Adrenal gland (tissue), 12 donors: ENCODE data around the gene GPSM1. TPM values are rescaled to one million over a fixed set of nuclear protein-coding genes. Genes with fewer than 3 reads are reported as not detected.

ENCODE experiments used
- DNase-seq, 7 donors: peaks; one replicate each; pipeline ENCODE4 v3.0.0-alpha.2; 2019 to 2020
- H3K27ac ChIP-seq, 5 donors: fragments of 200-600 bp; sonication (generic) in 4 of 5; 1 replicate in 3 of 5; 2 replicates in 2 of 5; pipeline versions ENCODE4 v1.5.1 to v1.8.0; 2016 to 2020; ENCODE audit warnings: mild to moderate bottlenecking in 1 of 5
- H3K27me3 ChIP-seq: fragments of 200-600 bp; 2 replicates; pipeline ENCODE4 v1.8.0; 2021
- H3K36me3 ChIP-seq, 2 donors: fragments of 200-600 bp; replicated peaks in 1 of 2; 1 replicate in 1 of 2; 2 replicates in 1 of 2; pipeline versions ENCODE4 v1.5.1 to v1.8.0; 2018 to 2022
- H3K4me1 ChIP-seq, 2 donors: fragments of 200-600 bp; replicated peaks in 1 of 2; 1 replicate in 1 of 2; 2 replicates in 1 of 2; pipeline versions ENCODE4 v1.5.1 to v1.8.0; 2018 to 2021
- H3K4me3 ChIP-seq, 4 donors: fragments of 200-600 bp; sonication (generic) in 3 of 4; one replicate each; pipeline ENCODE4 v1.5.1; 2016 to 2018
- H3K9me3 ChIP-seq, 3 donors: fragments of 200-600 bp; sonication (generic) in 1 of 3; replicated peaks in 1 of 3; 1 replicate in 2 of 3; 2 replicates in 1 of 3; pipeline versions ENCODE4 v1.5.1 to v1.8.0; 2016 to 2021
- CTCF ChIP-seq, 6 experiments: fragments of 450-650 bp in 4 of 6; fragments of 200-600 bp in 2 of 6; sonication (generic) in 1 of 6; IDR thresholded peaks; 1 replicate in 5 of 6; 2 replicates in 1 of 6; pipeline versions ENCODE4 v1.5.1 to v1.8.0; 2016 to 2021; ENCODE audit warnings: antibody characterized with exemption in 6 of 6, mild to moderate bottlenecking in 2 of 6, moderate library complexity in 1 of 6
- POLR2A ChIP-seq, 2 donors: fragments of 450-650 bp; IDR thresholded peaks; one replicate each; pipeline ENCODE4 v1.6.1; 2017; ENCODE audit warnings: antibody characterized with exemption in 2 of 2, mild to moderate bottlenecking in 2 of 2, moderate library complexity in 1 of 2
- WGBS, 4 donors: extraction: QIAGEN DNeasy Blood & Tissue Kit in 2 of 4; methylation state at CpG; one replicate each; pipeline versions ENCODE4 v1.1.5 to v1.1.7; 2013 to 2017; 5-methylcytosine and 5-hydroxymethylcytosine counted together
- intact Hi-C, 2 donors: fragments of 100-400 bp; cut with DNase I; formaldehyde crosslinking; loops; one replicate each; pipeline versions ENCODE4 v1.14.1 to v1.15.0; 2022 to 2023
- polyA plus RNA-seq, 3 donors: library from polyadenylated mRNA; stranded (reverse); fragments of 200-250 nt in 2 of 3; fragments of 350-450 nt in 1 of 3; fragmentation: Illumina TruSeq in 1 of 3; extraction: RNeasy Lipid Tissue Mini Kit (QIAGEN cat#74804) in 1 of 3; gene quantifications; one replicate each; pipeline ENCODE4 v1.2.3, GENCODE V29; 2013 to 2014
- total RNA-seq, 9 donors: library from RNA; depleted of rRNA in 4 of 9; stranded (reverse); fragments of >200 nt in 4 of 9; fragments of 120-200 nt in 1 of 9; fragmentation: NEBNext Ultra II Directional in 1 of 9; extraction: Animal tissue kit (Norgen Biotek cat#: 25700) in 1 of 9; gene quantifications; one replicate each; pipeline versions ENCODE4 v1.1.0 to v1.2.4, GENCODE V29; 2013 to 2023
- donor health status: healthy with polysubstance abuse.
- donor health status: Bipolar disorder and iron deficiency.
- donor health status: DM: yes; HTN: yes; CAD: no.
- donor health status: DM: no; HTN: no; CAD: no.
- donor health status: DM: no; HTN: no; CAD: no.
- donor health status: DM: yes; HTN: yes; CAD: no.

GPSM1 gene
- total and polyA plus RNA-seq, 12 donors, result 2.9 to 50.4 (median 17.2) TPM

GRCh38 chr9:136289651-136290507 lies 37.5 kb upstream of the GPSM1 start:
- peaks cover 12% of the 10 kb centered on the region for H3K27me3 ChIP-seq
- WGBS, 4 donors, result 85 to 93% (median 87%) methylated on average over 13 to 30 of the region's 30 CpGs

GRCh38 chr9:136290508-136291000 lies 36.8 kb upstream of the GPSM1 start:
- no peaks in the 10 kb centered on the region for H3K36me3 ChIP-seq
- no peak overlapping the region for H3K27ac ChIP-seq
- no peaks in the 10 kb centered on the region for H3K9me3 ChIP-seq
- H3K27me3 ChIP-seq, result peaks cover 9% of the 10 kb centered on the region
- no peaks in the 10 kb centered on the region for H3K4me1 ChIP-seq
- no peak for DNase-seq
- intact Hi-C loops, result no loop called here
- no peak overlapping the region for H3K4me3 ChIP-seq
- TF ChIP-seq POLR2A (IDR thresholded peaks at IDR 0.05), result no peak
- 86 to 97% (median 86%) methylated on average over 6 to 31 of the region's 31 CpGs; no CpG with 5 or more reads in 1 of the 4 donors for WGBS, 4 donors

More at GRCh38 chr9:136289651-136290507, 37.5 kb upstream of the GPSM1 start:
- no peaks in the 10 kb centered on the region for H3K4me1 ChIP-seq
- intact Hi-C loops, result loop anchor here (10.0 kb wide), 2 partner anchors 115 to 145 kb away; no protein-coding TSS in a partner anchor
- DNase-seq, result no peak
- no peaks in the 10 kb centered on the region for H3K9me3 ChIP-seq
- H3K27ac ChIP-seq, result no peak overlapping the region
- TF ChIP-seq POLR2A (IDR thresholded peaks at IDR 0.05) (no peak), CTCF (IDR thresholded peaks at IDR 0.05) (no peak)
- H3K4me3 ChIP-seq, result no peak overlapping the region
- H3K36me3 ChIP-seq, result no peaks in the 10 kb centered on the region

- Histone ChIP-seq H3K36me3 (no peaks in the 10 kb centered on the region), H3K4me3 (no peak overlapping the region), H3K27ac (no peak overlapping the region), H3K4me1 (no peaks in the 10 kb centered on the region), H3K9me3 (no peaks in the 10 kb centered on the region), H3K27me3 (peaks cover 9% of the 10 kb centered on the region)
- no peak for DNase-seq
- intact Hi-C loops, result no loop called here
- no peak for TF ChIP-seq POLR2A (IDR thresholded peaks at IDR 0.05)
- TF ChIP-seq CTCF (IDR thresholded peaks at IDR 0.05), result no peak
- 82 to 89% (median 85%) methylated on average over 7 to 22 of the region's 22 CpGs for WGBS, 4 donors
These were observed 35.9 kb upstream of the GPSM1 start for GRCh38 chr9:136291306-136292025.

- H3K36me3 ChIP-seq, result no peaks in the 10 kb centered on the region
- no peak for DNase-seq
- H3K9me3 ChIP-seq, result no peaks in the 10 kb centered on the region
- TF ChIP-seq POLR2A (IDR thresholded peaks at IDR 0.05) (no peak), CTCF (IDR thresholded peaks at IDR 0.05) (no peak)
- H3K4me3 ChIP-seq, result no peak overlapping the region
- no peak overlapping the region for H3K27ac ChIP-seq
- peaks cover 10% of the 10 kb centered on the region for H3K27me3 ChIP-seq
- intact Hi-C loops, result no loop called here
- H3K4me1 ChIP-seq, result no peaks in the 10 kb centered on the region
- 84 to 97% (median 87%) methylated on average over 10 to 19 of the region's 19 CpGs for WGBS, 4 donors
These were observed 35.3 kb upstream of the GPSM1 start for GRCh38 chr9:136292026-136292538.
